C4-2B (cell line): Measurements from ENCODE around the gene ADAP2.
"Not testable (repeated sequence)": the region's sequence is repeated elsewhere in the genome, so short reads cannot be mapped to it uniquely, and the experiment has no call there.

Experiments
- H3K27ac ChIP-seq: fragments of 450-650 bp; 2 replicates; pipeline ENCODE4 v1.5.1; 2017
- ZFX ChIP-seq: fragments of 450-650 bp; IDR thresholded peaks from 2 replicates; pipeline ENCODE4 v1.6.1; 2017
- TF ChIP-seq, protein P1 (sequence below): fragments of 450-650 bp; conservative IDR thresholded peaks from 2 replicates; pipeline ENCODE4 v1.5.1; 2017; ENCODE audit warnings: mild to moderate bottlenecking

The ADAP2 gene

DNA sequence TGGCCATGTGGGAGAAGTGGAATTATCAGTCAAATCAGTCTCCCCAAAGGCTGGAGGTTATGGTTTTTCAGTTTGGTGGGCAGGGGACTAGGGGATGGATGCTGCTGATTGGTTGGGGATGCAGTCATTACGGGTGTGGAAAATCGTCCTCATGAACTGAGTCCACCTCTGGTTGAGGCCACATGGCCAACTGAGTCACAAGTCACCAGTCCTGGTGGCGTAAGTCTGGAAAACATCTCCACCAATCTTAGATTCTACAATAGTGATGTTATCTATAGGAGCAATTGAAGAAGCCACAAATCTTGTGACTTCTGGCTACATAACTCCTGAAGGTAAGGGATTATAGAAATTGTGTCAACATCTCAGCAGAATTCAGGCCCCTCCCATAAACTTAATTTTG is 43.9 kb downstream of the ADAP2 start:
- TF ChIP-seq, protein P1, sequence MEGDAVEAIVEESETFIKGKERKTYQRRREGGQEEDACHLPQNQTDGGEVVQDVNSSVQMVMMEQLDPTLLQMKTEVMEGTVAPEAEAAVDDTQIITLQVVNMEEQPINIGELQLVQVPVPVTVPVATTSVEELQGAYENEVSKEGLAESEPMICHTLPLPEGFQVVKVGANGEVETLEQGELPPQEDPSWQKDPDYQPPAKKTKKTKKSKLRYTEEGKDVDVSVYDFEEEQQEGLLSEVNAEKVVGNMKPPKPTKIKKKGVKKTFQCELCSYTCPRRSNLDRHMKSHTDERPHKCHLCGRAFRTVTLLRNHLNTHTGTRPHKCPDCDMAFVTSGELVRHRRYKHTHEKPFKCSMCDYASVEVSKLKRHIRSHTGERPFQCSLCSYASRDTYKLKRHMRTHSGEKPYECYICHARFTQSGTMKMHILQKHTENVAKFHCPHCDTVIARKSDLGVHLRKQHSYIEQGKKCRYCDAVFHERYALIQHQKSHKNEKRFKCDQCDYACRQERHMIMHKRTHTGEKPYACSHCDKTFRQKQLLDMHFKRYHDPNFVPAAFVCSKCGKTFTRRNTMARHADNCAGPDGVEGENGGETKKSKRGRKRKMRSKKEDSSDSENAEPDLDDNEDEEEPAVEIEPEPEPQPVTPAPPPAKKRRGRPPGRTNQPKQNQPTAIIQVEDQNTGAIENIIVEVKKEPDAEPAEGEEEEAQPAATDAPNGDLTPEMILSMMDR = no peak
- TF ChIP-seq ZFX = no peak

DNA sequence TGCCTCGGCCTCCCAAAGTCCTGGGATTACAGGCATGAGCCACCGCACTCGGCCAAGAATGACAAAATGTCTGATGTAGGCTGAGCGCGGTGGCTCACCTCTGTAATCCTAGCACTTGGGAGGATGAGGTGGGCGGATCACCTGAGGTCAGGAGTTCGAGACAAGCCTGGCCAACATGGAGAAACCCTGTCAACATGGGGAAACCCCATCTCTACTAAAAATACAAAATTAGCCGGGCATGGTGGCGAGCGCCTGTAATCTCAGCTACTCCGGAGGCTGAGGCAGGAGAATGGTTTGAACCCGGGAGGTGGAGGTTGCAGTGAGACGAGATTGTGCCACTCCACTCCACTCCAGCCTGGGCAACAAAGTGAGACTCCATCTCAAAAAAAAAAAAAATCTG is 46.2 kb downstream of the ADAP2 start:
- H3K27ac ChIP-seq = not testable (repeated sequence)

More for the DNA sequence above, 43.9 kb downstream of the ADAP2 start:
- no peak overlapping the region for H3K27ac ChIP-seq

DNA sequence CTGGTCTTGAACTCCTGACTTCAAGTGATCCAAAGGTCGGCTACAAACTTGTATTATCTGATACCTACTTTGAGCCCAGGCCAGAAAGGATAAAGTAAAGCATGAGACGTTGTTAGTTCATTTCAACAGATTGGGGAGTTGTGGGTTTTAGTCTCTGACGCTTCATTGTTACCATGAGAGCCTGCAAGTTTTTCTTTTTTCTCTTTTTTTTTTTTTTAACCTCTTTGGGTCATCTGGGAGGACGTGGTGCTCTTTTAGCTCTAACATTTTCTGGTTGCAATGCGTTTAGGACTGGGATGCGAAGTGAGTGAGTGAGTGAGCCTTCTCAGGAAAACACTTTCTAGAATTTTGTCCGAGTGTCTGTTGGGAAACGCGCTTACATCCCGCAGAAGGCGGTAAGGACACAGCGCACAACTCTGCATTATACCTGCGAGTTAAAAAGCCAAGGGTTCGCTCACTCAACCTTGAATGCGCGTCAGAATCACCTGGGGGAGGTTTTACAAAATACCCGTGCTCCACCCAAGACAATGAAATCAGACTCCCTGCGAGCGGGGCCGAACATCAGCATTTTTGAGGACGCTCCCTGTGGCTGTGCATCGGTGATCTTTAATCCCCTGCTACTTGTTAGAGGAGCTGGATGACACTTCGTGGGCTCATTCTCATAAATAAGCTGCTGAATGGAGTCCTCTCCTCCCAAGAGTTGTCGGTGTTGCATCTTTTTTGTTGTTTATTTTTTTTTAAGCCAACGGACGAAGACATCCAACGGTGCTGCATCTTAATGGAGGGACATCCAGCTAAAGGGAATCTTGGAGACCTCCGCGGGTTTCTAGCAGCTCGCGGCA is 48.5 kb downstream of the ADAP2 start:
- TF ChIP-seq, protein P1 = no peak
- TF ChIP-seq ZFX = no peak
- peak overlapping the region; percentile 90 for H3K27ac ChIP-seq

DNA sequence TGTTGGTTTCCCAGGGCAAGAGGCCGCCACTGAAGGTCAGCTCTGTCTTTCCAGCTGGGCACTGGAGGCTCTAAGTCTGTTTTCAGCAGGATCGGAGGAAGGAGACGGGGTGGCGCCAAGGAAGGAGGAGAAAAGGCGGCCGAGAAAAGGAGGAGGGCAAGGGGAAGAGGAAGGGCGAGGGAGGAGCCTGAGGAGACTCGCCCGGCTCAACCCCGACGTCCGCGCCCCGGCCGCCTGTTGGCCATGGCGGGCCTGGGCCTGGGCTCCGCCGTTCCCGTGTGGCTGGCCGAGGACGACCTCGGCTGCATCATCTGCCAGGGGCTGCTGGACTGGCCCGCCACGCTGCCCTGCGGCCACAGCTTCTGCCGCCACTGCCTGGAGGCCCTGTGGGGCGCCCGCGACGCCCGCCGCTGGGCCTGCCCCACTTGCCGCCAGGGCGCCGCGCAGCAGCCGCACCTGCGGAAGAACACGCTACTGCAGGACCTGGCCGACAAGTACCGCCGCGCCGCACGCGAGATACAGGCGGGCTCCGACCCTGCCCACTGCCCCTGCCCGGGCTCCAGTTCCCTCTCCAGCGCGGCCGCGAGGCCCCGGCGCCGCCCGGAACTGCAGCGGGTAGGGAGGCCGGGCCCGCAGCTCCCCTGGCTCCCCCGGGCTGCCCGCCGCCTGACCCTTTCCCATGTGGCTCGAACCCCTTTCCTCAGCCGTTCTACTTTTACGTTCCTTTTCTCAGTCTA is 49.3 kb downstream of the ADAP2 start, which contains the start of gene RNF135:
TSS of gene RNF135 (plus strand) at position 209 of the 737 bp plus-strand sequence. CDS start at position 244, 35 bp downstream.
- H3K27ac ChIP-seq = peak within 1 kb of the TSS; percentile 90
- TF ChIP-seq, protein P1 = no peak; the same call in 1 of the 2 replicates
- peak; percentile 100 for TF ChIP-seq ZFX

DNA sequence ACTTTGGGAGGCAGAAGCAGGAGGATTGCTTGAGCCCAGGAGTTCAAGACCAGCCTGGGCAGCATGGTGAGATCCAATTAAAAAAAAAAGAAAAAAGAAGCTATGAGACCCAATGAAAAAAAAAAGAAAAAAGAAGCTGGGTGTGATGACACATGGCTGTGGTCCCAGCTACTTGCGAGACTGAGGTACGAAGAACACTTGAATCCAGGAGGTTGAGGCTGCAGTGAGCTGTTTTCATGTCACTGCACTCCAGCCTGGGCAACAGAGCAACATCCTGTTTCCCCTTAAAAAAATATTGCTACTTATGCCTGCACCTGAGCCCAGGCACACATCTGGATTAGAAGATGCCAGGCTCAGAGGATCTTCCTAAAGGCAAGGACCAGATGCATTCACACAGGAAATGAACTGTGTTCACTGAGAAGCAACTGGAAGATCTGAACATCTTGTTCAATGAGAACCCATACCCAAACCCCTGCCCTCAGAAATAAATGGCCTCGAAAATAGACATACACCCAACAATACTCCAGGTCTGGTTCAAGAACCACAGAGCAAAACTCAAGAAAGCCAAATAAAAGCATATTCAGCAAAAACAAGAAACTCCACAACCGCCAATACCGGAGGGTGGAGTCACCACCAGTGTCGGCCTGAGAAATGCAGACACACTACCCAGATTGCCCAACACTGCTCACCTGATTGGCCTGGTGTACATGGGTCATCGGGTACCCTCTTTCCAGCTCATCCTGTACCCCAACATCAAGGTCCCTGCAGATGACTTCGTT is 53.5 kb downstream of the ADAP2 start:
- H3K27ac ChIP-seq = no peak overlapping the region
- TF ChIP-seq, protein P1 = no peak
- no peak for TF ChIP-seq ZFX

DNA sequence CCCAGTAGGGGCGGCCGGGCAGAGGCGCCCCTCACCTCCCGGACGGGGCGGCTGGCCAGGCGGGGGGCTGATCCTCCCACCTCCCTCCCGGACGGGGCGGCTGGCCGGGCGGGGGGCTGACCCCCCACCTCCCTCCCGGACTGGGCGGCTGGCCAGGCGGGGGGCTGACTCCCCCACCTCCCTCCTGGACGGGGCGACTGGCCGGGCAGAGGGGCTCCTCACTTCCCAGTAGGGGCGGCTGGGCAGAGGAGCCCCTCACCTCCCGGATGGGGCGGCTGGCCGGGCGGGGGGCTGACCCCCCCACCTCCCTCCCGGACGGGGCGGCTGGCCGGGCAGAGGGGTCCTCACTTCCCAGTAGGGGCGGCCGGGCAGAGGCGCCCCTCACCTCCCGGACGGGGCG is 58.2 kb downstream of the ADAP2 start:
- H3K27ac ChIP-seq = not testable (repeated sequence)

DNA sequence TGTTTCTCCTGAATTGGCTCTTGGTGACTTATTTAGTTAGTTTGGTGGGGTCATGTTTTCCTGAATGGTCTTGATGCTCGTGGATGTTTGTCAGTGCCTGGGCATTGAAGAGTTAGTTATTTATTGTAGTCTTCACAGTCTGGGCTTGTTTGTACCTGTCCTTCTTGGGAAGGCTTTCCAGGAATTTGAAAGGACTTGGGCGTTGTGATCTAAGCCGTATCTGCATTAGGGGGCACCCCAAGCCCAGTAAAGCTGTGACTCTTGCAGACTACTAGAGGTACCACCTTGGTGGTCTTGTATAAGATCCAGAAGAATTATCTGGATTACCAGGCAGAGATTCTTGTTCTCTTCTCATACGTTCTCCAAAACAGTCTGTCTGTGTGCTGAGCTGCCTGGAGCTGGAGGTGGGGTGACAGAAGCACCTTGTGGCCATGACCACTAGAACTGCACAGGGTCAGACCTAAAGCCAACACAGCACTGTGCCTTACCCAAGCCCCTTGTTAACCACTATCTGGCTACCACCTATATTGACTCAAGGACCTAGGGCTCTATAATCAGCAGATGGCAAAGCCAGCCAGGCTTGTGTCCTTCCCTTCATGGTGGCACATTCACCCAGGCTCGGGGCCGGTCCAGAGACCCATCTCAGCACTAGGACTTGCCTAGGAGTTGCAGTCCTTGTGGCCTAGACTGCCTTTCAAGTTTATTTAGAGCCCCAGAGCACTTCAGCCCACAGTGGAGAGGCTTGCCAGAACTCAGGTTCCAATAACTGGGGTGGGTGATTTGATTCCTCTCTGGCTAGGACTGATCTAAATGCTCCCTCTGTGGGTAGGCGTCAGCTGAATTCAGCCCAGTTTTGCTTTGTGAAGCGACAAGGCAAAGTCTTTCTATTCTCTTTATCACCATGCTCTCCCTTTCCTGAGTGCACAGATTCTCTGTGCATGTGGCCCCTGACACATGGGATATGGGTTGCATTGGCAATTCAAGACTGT is 60.1 kb downstream of the ADAP2 start:
- H3K27ac ChIP-seq = no peak overlapping the region
- TF ChIP-seq ZFX = no peak
- TF ChIP-seq, protein P1 = no peak
